ENCODE data around the gene STX18.

GRCh38 chr4:4392501-4393183 is 149.2 kb downstream of the STX18 start:
- no peak for TF ChIP-seq EZH2 (IDR thresholded peaks at IDR 0.05; ENCODE audit: low read length, missing control alignments)
- no peak for TF ChIP-seq CTCF (conservative IDR thresholded peaks at IDR 0.05 in 1 of 2, IDR thresholded peaks at IDR 0.05 in 1 of 2; ENCODE audit: low read depth in 1 of 2, low read length in 2 of 2)
